Measurements from ENCODE around the gene NCOR1.
"Not testable (repeated sequence)": the region's sequence is repeated elsewhere in the genome, so short reads cannot be mapped to it uniquely, and the experiment has no call there.

DNA sequence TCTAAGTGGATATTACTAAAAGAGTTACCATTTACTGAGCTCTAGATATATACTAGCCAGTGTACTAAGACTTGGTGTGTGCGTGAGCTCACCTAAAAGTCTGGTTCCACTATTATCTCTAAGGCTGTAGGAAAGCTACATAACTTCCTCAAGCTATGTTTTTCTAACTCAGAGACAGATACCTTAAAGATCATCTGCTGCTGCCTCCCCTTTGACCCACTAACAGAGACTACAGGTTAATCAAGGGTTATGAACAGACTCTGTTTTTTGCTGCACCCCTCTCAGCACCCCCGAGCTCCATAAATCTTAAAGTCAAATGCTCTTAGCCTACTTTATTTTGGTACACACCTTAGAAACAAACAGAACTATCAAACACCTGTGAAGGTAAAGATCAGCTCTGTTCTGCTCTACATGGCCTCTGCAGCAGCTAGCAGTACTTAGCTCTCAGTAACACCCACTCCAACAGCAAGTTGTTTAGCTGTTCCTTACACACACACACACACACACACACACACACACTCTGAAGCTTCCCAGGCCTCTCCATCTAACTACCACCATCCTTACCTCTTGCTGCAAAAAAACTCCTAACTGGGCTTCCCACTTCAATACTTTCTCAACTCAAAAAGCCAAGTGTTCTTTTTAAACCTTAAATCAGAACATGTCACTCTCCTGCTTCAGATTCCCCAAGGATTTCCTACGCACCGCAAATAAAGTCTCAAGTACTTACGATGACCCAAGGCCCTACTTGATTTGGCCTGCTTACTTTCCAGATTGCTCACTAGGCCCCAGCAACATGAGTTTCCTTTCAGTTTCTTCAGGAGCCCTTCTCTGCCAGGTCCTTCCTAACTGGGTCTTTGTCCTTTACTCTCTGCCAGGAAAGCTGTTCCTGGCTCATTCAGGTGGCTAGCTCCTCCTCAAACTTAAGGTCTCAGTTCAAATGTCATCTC lies 12.5 kb downstream of the NCOR1 start:
- TF ChIP-seq POLR2A (IDR thresholded peaks at IDR 0.05), result peak in 1 of 2 donors; percentile 7
- TF ChIP-seq, protein P1, sequence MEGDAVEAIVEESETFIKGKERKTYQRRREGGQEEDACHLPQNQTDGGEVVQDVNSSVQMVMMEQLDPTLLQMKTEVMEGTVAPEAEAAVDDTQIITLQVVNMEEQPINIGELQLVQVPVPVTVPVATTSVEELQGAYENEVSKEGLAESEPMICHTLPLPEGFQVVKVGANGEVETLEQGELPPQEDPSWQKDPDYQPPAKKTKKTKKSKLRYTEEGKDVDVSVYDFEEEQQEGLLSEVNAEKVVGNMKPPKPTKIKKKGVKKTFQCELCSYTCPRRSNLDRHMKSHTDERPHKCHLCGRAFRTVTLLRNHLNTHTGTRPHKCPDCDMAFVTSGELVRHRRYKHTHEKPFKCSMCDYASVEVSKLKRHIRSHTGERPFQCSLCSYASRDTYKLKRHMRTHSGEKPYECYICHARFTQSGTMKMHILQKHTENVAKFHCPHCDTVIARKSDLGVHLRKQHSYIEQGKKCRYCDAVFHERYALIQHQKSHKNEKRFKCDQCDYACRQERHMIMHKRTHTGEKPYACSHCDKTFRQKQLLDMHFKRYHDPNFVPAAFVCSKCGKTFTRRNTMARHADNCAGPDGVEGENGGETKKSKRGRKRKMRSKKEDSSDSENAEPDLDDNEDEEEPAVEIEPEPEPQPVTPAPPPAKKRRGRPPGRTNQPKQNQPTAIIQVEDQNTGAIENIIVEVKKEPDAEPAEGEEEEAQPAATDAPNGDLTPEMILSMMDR (IDR thresholded peaks at IDR 0.05), result not testable (repeated sequence)
